ENCODE data around the gene PPP1R13B. TPM values are rescaled to one million over a fixed set of nuclear protein-coding genes. Genes with fewer than 3 reads are reported as not detected.
"Not testable (repeated sequence)": the region's sequence is repeated elsewhere in the genome, so short reads cannot be mapped to it uniquely, and the experiment has no call there.

Gene PPP1R13B
- total RNA-seq, 1 experiment from 2014 or later = 5.6 TPM

DNA sequence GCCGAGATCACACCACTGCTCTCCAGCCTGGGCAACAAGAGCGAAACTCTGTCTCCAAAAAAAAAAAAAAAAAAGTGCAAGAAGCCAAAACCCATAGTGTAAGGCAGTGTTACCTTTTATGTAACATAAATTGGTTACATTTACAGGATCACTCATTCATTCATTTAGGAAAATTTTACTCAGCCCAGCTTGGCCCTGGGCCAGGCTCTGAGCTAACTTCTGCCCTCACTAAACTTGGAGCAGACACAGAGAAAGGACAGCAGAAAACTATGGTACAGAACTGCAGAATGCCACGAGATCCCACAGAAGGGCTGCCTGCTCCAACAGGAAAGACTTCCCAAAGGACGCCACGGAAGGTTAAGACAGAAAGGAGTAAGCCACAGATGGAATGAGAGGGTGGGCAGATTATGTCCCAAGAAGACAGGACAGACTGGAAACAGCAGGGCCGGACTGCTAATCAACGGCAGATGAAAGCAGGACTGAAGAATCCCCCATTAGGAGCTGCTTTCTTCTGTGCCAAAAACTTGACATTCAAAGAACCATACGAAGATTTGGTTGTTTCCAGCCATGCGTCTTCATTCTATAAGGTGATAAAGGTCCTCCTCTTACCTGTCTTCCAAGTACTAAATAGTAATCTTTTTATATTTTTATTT, 18.9 kb downstream of the PPP1R13B start:
- no peaks in the 10 kb centered on the region for H3K27me3 ChIP-seq
- DNase-seq = peak; percentile 62
- no peaks in the 10 kb centered on the region for H3K36me3 ChIP-seq
- H3K9me3 ChIP-seq = no peaks in the 10 kb centered on the region
- no peak overlapping the region for H3K4me3 ChIP-seq

DNA sequence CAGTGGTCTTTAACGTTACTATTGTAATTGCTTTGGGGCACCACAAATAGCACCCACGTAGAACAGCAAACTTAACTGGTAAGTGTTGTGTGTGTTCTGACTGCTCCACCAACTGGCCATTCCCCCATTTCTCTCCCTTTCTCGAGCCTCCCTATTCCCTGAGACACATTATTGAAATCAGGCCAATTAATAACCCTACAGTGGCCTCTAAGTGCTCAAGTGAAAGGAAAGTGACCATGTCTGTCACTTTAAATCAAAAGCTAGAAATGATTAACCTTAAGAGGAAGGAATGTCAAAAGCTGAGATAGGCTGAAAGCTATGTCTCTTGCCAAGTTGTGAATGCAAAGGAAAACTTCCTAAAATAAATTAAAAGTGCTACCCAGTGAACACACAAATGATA, 22.3 kb downstream of the PPP1R13B start:
- DNase-seq = no peak
- Histone ChIP-seq H3K27me3 (no peaks in the 10 kb centered on the region), H3K9me3 (no peaks in the 10 kb centered on the region), H3K4me3 (no peak overlapping the region), H3K36me3 (no peaks in the 10 kb centered on the region)

DNA sequence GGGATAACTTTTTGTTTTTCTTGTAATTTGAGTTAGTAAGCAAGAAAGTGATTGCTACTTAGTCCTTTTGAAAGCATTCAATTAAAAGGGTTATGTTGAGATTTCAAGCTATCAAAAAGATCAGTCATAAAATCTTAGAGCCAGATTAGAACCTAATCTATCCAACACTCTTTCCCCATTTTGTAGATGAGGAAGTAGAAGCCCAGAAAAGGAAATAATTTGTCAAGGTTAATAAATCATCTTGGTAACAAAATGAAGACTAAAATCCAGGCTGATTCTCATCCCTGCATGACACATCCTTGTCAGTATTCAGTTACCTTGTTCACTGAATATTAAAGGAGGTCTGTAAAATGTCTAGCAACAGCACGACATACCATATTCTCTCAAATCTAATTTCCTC, 26.5 kb downstream of the PPP1R13B start:
- no peak for DNase-seq
- Histone ChIP-seq H3K36me3 (no peaks in the 10 kb centered on the region), H3K27me3 (no peaks in the 10 kb centered on the region), H3K4me3 (no peak overlapping the region), H3K9me3 (no peaks in the 10 kb centered on the region)

DNA sequence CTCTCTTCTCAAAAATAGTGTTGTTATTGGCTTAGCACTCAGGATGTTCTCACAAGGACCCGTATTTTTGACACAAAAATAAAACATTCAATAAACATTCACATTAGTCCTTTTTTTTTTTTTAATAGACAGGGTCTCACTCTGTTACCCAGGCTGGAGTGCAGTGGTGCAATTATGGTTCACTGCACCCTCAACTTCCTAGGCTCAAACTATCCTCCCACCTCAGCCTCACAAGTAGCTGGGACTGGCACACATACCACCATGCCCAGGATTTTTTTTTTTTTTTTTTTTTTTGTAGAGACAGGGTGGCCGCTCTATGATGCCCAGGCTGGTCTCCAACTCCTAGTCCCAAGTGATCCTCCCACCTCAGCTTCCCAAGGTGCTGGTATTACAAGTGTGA, 27.0 kb downstream of the PPP1R13B start:
- no peaks in the 10 kb centered on the region for H3K27me3 ChIP-seq
- no peak overlapping the region for H3K4me3 ChIP-seq
- no peaks in the 10 kb centered on the region for H3K36me3 ChIP-seq
- DNase-seq = no peak
- no peaks in the 10 kb centered on the region for H3K9me3 ChIP-seq

DNA sequence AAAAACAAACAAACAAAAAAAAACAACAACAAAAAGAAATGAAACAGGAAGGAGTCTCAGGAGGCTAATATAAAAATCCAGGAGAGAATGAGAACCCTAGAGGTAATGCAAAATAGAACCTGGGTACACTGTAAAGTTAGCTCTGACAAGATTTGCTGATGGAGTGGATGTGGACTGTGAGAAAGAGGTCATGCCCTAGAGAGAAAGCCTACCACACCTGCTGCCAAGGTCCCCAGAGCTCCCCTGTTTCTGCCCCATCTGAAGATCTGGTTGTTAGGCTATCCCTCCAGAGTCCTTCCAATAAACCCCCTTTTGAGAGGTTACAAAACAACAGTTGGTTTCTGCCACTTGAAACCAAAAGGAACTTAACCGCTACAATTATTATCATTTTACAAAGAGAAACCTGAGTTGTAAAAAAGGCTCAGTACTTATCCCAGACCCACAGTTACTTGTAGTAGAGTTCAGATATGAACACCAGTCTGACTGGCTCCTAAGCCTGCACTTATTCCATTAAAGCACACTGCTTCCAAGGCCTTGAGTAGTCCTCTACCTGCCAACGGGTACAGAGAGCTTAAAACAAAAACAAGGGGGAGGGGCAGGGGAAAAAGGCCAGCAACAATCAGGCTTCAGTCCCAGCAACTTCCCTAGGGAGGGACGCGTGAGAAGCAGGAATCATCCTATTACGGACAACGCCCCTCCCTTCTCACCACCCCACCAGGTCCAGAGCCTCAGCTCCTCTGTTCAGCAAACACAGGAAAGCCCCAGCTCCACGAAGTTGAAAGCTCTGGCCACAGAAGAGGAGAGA, 27.7 kb downstream of the PPP1R13B start:
- H3K36me3 ChIP-seq = no peaks in the 10 kb centered on the region
- H3K9me3 ChIP-seq = no peaks in the 10 kb centered on the region
- no peak overlapping the region for H3K4me3 ChIP-seq
- H3K27me3 ChIP-seq = no peaks in the 10 kb centered on the region
- DNase-seq = peak; percentile 10

DNA sequence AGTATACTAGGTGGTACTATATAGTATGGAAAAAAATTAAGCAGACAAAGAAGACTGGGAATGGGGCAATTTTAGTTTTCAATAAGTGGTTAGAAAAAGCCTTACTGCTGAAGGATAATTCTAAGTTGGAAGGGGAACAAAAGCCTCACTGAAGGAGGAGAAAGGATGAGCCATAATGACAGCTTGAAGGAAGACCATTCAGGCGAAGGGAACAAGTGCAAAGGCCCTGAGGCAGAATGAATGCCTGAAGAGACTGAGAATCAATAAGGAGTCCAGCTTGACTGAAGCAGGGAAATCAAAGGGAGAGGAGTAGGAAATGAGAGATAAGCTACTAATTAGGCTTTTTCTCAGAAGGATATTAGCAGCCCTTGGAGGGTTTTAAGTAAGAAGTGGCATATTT, 28.5 kb downstream of the PPP1R13B start:
- no peaks in the 10 kb centered on the region for H3K36me3 ChIP-seq
- no peaks in the 10 kb centered on the region for H3K9me3 ChIP-seq
- no peak for DNase-seq
- no peak overlapping the region for H3K4me3 ChIP-seq
- no peaks in the 10 kb centered on the region for H3K27me3 ChIP-seq

DNA sequence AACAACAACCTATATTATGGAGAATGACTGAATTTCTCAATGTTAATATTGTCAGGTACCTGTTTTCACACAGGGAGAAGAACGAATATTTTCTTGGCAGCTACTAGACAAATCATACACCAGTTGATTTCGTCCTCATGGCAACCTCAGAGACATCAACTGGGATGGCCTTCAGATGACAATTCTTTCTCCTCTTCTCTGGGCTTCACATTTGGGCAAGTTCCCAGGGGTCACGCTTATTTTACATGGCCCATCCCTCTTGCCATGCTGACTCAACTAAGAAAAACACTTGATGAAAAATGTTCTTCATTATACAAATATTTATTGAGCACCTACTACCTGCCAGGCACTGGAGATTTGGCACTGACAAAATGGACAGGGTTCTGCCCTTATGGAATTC, 29.0 kb downstream of the PPP1R13B start:
- H3K4me3 ChIP-seq = no peak overlapping the region
- H3K36me3 ChIP-seq = no peaks in the 10 kb centered on the region
- no peaks in the 10 kb centered on the region for H3K27me3 ChIP-seq
- no peaks in the 10 kb centered on the region for H3K9me3 ChIP-seq
- DNase-seq = no peak

DNA sequence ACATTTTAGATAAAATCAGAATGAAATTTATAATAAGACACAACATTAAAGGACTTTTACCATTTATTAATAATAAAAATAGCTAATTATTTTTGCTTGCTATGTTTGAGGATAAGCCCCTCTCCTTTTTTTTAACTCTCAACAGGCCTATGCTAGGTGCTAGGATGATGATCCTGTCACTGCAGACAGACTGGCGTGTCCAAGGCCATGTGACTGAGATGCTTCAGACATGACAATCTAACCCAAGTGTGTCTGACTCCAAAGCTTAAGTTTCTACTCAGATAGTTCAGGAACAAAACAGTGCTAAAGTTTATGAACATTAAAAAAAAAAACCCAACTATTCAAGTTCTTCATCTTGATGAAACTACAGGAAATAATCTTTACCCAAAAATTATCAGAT, 29.8 kb downstream of the PPP1R13B start:
- H3K9me3 ChIP-seq = no peaks in the 10 kb centered on the region

DNA sequence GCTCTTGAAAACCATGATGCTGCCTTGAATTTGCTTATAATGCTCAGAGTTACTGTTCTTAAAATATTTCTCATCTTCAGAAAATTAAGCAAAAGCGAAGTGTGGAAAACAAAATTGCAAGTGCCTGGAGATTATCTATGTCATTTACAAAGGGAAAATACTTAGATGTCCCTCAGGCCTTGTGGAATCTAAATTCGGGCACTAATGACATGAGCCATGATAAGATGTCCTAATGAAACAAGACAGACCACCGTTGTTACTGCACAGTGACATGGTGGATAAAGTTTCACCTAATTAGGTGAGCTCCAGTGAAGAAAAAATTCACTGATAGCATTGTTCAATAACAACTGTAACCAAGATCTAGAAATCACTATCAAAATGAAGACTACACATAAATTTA, 30.4 kb downstream of the PPP1R13B start:
- no peaks in the 10 kb centered on the region for H3K9me3 ChIP-seq
- no peak for DNase-seq
- no peak overlapping the region for H3K4me3 ChIP-seq
- no peaks in the 10 kb centered on the region for H3K27me3 ChIP-seq
- no peaks in the 10 kb centered on the region for H3K36me3 ChIP-seq

More for the DNA sequence above, 29.8 kb downstream of the PPP1R13B start:
- no peak for DNase-seq
- Histone ChIP-seq H3K27me3 (no peaks in the 10 kb centered on the region), H3K4me3 (no peak overlapping the region), H3K36me3 (no peaks in the 10 kb centered on the region)

DNA sequence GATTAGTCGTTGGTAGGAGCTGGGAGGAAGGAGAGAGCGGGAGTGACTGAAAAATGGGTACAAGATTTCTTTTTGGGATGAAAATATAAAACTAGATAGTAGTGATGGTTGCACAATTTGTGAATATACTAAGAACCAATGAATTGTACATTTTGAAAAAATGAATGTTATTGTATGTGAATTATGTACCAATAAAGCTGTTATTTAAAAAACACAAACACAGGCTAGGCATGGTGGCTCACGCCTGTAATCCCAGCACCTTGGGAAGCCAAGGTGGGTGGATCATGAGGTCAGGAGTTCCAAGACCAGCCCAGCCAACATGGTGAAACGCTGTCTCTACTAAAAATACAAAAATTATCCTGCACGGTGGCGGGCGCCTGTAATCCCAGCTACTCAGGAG, 32.1 kb downstream of the PPP1R13B start:
- no peaks in the 10 kb centered on the region for H3K27me3 ChIP-seq
- H3K36me3 ChIP-seq = no peaks in the 10 kb centered on the region
- no peaks in the 10 kb centered on the region for H3K9me3 ChIP-seq
- H3K4me3 ChIP-seq = no peak overlapping the region
- DNase-seq = no peak

DNA sequence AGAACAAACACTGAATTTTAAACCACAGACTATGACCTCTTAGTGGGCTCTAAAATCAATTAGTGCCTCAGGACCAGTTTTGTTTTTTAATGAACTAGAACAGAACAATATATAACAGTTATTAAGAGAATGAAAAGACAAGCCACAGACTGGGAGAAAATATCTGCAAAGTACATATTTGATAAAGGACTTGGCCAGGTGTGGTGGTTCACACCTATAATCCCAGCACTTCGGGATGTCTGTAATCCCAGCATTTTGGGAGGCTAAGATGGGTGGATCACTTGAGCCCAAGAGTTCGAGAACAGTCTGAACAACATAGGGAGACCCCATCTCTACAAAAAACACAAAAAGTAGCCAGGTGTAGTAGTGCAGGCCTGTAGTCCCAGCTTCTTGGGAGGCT, 36.2 kb downstream of the PPP1R13B start:
- DNase-seq = no peak
- Histone ChIP-seq H3K27me3 (no peaks in the 10 kb centered on the region), H3K4me3 (no peak overlapping the region), H3K9me3 (no peaks in the 10 kb centered on the region), H3K36me3 (no peaks in the 10 kb centered on the region)

DNA sequence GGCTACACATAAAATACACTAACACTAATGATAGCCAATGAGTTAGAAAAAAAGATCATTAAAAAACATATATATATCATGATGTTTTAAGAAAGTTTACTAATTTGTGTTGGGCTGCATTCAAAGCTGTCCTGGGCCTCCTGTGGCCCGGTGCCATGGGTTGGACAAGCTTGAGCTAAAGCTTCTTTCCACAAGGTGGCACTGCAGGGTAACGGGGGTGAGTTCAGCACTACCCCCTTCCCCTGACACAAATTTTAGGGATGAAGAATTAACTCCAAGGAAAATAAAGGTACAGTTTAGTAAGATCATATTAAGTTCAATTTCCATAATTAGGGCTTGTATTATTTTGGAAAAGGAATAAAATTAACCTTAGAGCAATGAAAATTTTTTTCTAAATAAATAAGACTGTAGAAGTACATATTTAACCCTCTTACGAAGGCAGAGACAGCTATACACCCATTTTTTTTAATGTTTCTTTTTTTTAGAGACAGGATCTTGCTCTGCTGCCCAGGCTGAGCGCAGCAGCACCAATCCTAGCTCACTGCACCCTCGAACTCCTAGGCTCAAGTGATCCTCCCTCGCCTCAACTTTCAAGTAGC, 38.9 kb downstream of the PPP1R13B start:
- Histone ChIP-seq H3K36me3 (no peaks in the 10 kb centered on the region), H3K27me3 (no peaks in the 10 kb centered on the region), H3K4me3 (no peak overlapping the region), H3K9me3 (no peaks in the 10 kb centered on the region)
- DNase-seq = peak; percentile 59

DNA sequence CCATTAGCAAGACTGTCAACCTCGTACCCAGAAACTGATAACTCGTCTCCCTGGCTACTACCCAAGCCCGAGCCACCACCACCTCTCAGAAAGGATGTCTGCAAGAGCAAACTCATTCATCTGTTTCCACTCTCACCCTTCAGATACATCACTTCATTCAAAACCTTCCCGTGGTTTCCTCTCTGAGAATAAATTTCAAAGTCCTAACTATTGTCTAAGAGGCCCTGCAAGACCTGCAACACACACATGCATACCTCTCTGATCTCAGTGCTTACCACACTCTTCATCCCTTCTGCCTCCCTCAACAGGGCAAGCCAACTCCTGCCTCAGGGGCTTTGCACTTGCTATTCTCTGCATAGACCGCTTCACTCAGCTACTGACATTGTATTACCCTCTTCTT, 40.6 kb downstream of the PPP1R13B start:
- Histone ChIP-seq H3K4me3 (no peak overlapping the region), H3K9me3 (no peaks in the 10 kb centered on the region), H3K27me3 (no peaks in the 10 kb centered on the region), H3K36me3 (no peaks in the 10 kb centered on the region)
- DNase-seq = no peak

DNA sequence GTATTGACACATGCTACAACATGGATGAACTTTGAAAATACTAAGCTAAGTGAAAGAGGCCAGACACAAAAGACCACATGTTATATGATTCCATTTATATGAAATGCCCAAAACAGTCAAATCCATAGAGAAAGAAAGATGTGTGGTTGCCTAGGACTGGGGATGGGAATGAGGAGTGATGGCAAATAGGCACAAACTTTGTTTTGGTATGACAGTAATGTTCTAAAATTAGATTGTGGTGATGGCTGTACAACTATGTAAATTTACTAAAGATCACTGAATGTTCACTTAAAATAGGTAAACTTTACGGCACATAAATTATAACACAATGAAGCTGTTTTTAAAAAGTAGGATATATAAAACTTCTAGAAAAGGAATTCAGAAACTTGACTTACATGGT, 41.7 kb downstream of the PPP1R13B start:
- H3K9me3 ChIP-seq = no peaks in the 10 kb centered on the region
- H3K27me3 ChIP-seq = no peaks in the 10 kb centered on the region
- H3K4me3 ChIP-seq = no peak overlapping the region
- no peak for DNase-seq
- H3K36me3 ChIP-seq = no peaks in the 10 kb centered on the region

DNA sequence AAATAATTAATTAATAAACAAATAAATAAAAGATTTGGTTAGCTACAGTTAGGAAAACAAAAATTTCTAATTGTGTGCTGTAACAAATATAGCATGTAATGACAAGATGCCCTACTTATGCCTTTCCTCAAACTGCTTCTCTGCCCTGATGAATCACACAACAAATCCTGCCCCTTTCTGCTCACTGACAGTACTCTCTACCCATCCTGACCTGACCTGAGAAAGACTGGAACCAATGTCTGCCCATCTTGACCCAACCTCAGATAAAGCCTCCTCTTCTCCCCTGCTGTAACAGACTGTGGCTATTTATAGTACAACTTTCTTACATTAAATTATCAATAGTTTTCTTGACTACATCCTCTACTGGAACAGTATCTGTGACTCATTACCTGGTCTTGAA, 43.7 kb downstream of the PPP1R13B start:
- DNase-seq = no peak
- H3K36me3 ChIP-seq = no peaks in the 10 kb centered on the region
- no peak overlapping the region for H3K4me3 ChIP-seq
- H3K9me3 ChIP-seq = no peaks in the 10 kb centered on the region
- H3K27me3 ChIP-seq = no peaks in the 10 kb centered on the region

DNA sequence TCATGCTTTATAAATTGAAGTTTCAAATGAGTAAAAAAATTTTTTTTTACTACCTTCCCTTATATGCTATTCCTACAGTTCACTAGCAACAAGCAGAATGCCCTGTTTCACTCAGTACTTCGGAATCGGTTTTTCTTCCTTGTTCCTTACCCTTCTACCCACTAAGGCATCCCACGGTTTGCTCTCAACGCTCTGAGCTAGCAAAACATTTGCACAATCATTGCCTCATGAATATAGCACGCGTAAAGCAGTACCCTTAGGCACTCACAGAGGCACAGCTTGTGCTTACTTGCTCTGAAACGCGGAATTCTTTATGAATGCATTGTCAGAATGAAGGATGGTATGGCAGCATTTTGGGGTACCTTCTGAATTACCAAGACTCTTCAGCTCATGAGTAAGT, 45.0 kb downstream of the PPP1R13B start:
- no peak for DNase-seq
- no peaks in the 10 kb centered on the region for H3K36me3 ChIP-seq
- no peak overlapping the region for H3K4me3 ChIP-seq
- H3K9me3 ChIP-seq = no peaks in the 10 kb centered on the region
- no peaks in the 10 kb centered on the region for H3K27me3 ChIP-seq

DNA sequence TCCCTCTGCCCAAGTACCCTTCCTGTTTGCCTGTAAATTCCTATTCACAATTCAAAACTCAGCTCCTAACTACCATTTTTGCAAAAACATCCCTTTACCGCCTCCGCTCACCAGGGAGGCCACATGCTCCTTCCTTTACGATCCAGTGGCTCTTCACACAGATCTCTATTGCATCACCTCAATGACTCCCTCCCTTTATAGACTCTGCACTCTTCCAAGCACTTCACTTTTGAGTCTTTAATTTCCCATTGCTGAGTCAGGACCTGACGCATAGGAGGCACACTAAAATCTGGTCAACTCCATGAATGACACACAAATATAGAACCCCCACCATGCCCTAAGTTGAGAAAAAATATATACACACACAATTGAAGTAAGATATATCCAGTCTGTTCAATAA, 45.9 kb downstream of the PPP1R13B start:
- Histone ChIP-seq H3K4me3 (no peak overlapping the region), H3K27me3 (no peaks in the 10 kb centered on the region), H3K36me3 (no peaks in the 10 kb centered on the region), H3K9me3 (no peaks in the 10 kb centered on the region)
- DNase-seq = peak; percentile 22

DNA sequence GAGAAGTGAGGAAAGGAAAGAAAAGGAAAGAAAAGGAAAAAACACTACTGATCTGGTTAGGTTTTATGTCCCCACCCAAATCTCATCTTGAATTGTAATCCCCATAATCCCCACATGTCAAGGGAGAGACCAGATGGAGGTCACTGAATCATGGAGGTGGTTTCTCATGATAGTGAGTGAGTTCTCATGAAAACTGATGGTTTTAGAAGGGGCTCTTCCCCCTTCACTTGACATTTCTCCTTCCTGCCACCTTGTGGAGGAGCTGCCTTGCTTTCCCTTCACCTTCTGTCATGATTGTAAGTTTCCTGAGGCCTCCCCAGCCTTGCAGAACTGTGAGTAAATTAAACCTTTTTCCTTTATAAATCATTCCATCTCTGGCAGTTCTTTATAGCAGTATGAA, 54.2 kb downstream of the PPP1R13B start:
- DNase-seq, H3K9me3 ChIP-seq, H3K4me3 ChIP-seq, H3K27me3 ChIP-seq, H3K36me3 ChIP-seq: not testable (repeated sequence)
